ENCODE data around the gene ALPK1. TPM values are rescaled to one million over a fixed set of nuclear protein-coding genes. Genes with fewer than 3 reads are reported as not detected.
A peak's percentile ranks its signal among the peaks of the same experiment; 100 is the strongest.
"Not testable (repeated sequence)": the region's sequence is repeated elsewhere in the genome, so short reads cannot be mapped to it uniquely, and the experiment has no call there.

Gene ALPK1
- total RNA-seq, 1 experiment from 2014 or later, result 2.2 TPM

- DNase-seq (ENCODE audit: low read depth), result no peak
Observed at GRCh38 chr4:112378243-112378620, 81.1 kb downstream of the ALPK1 start.

GRCh38 chr4:112378858-112379257 lies 81.7 kb downstream of the ALPK1 start:
- DNase-seq (ENCODE audit: low read depth), result no peak

GRCh38 chr4:112379306-112379705 lies 82.1 kb downstream of the ALPK1 start:
- DNase-seq (ENCODE audit: low read depth), result no peak

GRCh38 chr4:112381996-112382692 lies 85.0 kb downstream of the ALPK1 start:
- DNase-seq (ENCODE audit: low read depth), result no peak

GRCh38 chr4:112386071-112386470 lies 88.9 kb downstream of the ALPK1 start:
- no peak for DNase-seq (ENCODE audit: low read depth)

GRCh38 chr4:112402098-112402497 lies 104.9 kb downstream of the ALPK1 start:
- DNase-seq (ENCODE audit: low read depth), result no peak

- no peak for DNase-seq (ENCODE audit: low read depth)
Observed at GRCh38 chr4:112403101-112403945, 106.2 kb downstream of the ALPK1 start.

- DNase-seq (ENCODE audit: low read depth), result no peak
Observed at GRCh38 chr4:112410364-112410763, 113.2 kb downstream of the ALPK1 start.

GRCh38 chr4:112410804-112411203 lies 113.6 kb downstream of the ALPK1 start:
- DNase-seq (ENCODE audit: low read depth), result no peak

GRCh38 chr4:112411781-112412550 lies 114.8 kb downstream of the ALPK1 start:
- no peak for DNase-seq (ENCODE audit: low read depth)

GRCh38 chr4:112416464-112416863 lies 119.3 kb downstream of the ALPK1 start:
- peak; percentile 6 for DNase-seq (ENCODE audit: low read depth)

- DNase-seq (ENCODE audit: low read depth), result peak; percentile 1
Observed at GRCh38 chr4:112418092-112418491, 120.9 kb downstream of the ALPK1 start.

GRCh38 chr4:112421911-112422310 lies 124.7 kb downstream of the ALPK1 start:
- no peak for DNase-seq (ENCODE audit: low read depth)

- no peak for DNase-seq (ENCODE audit: low read depth)
Observed at GRCh38 chr4:112422644-112423043, 125.5 kb downstream of the ALPK1 start.

- no peak for DNase-seq (ENCODE audit: low read depth)
Observed at GRCh38 chr4:112423591-112423990, 126.4 kb downstream of the ALPK1 start.

GRCh38 chr4:112425823-112426222 lies 128.7 kb downstream of the ALPK1 start:
- DNase-seq (ENCODE audit: low read depth), result no peak

- no peak for DNase-seq (ENCODE audit: low read depth)
Observed at GRCh38 chr4:112426416-112426815, 129.2 kb downstream of the ALPK1 start.

- DNase-seq (ENCODE audit: low read depth), result no peak
Observed at GRCh38 chr4:112431158-112431557, 134.0 kb downstream of the ALPK1 start.

- DNase-seq (ENCODE audit: low read depth), result no peak
Observed at GRCh38 chr4:112436987-112437386, 139.8 kb downstream of the ALPK1 start.

- not testable (repeated sequence) for DNase-seq (ENCODE audit: low read depth)
Observed at GRCh38 chr4:112442226-112442625, 145.1 kb downstream of the ALPK1 start.

GRCh38 chr4:112448306-112449132 lies 151.3 kb downstream of the ALPK1 start:
- DNase-seq (ENCODE audit: low read depth), result no peak
